MM.1S (cell line): ENCODE measurements around the gene CSDE1.

Experiments
- DNase-seq: peaks from one replicate; pipeline ENCODE4 v3.0.0-alpha.2; 2015
- H2AFZ ChIP-seq: fragments of 300-600 bp; sonication (generic); 2 replicates; pipeline ENCODE4 v1.6.0; 2016; ENCODE audit warnings: antibody characterized with exemption, low read length
- H3F3A ChIP-seq: fragments of 300-600 bp; sonication (generic); 2 replicates; pipeline ENCODE4 v1.6.1; 2016; ENCODE audit warnings: mild to moderate bottlenecking, antibody characterized with exemption, low read length, moderate library complexity, mixed read lengths; ENCODE audit not compliant: insufficient read depth
- H3K27ac ChIP-seq: fragments of 300-600 bp; sonication (generic); 2 replicates; pipeline ENCODE4 v1.5.1; 2016; ENCODE audit warnings: mild to moderate bottlenecking, low read length
- H3K27me3 ChIP-seq: fragments of 300-600 bp; sonication (generic); replicated peaks from 2 replicates; pipeline ENCODE4 v1.6.0; 2016; ENCODE audit warnings: low read length; ENCODE audit not compliant: insufficient read depth
- H3K36me3 ChIP-seq: fragments of 300-600 bp; sonication (generic); replicated peaks from 2 replicates; pipeline ENCODE4 v1.6.1; 2016; ENCODE audit warnings: mild to moderate bottlenecking, low read length, mixed read lengths; ENCODE audit not compliant: insufficient read depth
- H3K4me1 ChIP-seq: fragments of 300-600 bp; sonication (generic); 2 replicates; pipeline ENCODE4 v1.6.1; 2016; ENCODE audit warnings: low read length, mixed read lengths
- H3K4me2 ChIP-seq: fragments of 300-600 bp; sonication (generic); 2 replicates; pipeline ENCODE4 v1.6.0; 2016; ENCODE audit warnings: low read depth, low read length
- H3K4me3 ChIP-seq: fragments of 300-600 bp; sonication (generic); 2 replicates; pipeline ENCODE4 v1.5.1; 2016; ENCODE audit warnings: low read length, mixed read lengths
- H3K79me2 ChIP-seq: fragments of 300-600 bp; sonication (generic); 2 replicates; pipeline ENCODE4 v1.6.1; 2016; ENCODE audit warnings: mixed run types, low read length, mixed read lengths
- H3K9ac ChIP-seq: fragments of 300-600 bp; sonication (generic); 2 replicates; pipeline ENCODE4 v1.6.1; 2016; ENCODE audit warnings: low read length, mixed read lengths
- H3K9me2 ChIP-seq: fragments of 300-600 bp; sonication (generic); replicated peaks from 2 replicates; pipeline ENCODE4 v1.6.1; 2016; ENCODE audit warnings: mild to moderate bottlenecking, low read length, mixed read lengths; ENCODE audit not compliant: insufficient read depth
- H3K9me3 ChIP-seq: fragments of 300-600 bp; sonication (generic); replicated peaks from 2 replicates; pipeline ENCODE4 v1.6.1; 2016; ENCODE audit warnings: mild to moderate bottlenecking, low read length, mixed read lengths; ENCODE audit not compliant: insufficient read depth
- H4K20me1 ChIP-seq: fragments of 300-600 bp; sonication (generic); 2 replicates; pipeline ENCODE4 v1.6.1; 2016; ENCODE audit warnings: mild to moderate bottlenecking, low read length, moderate library complexity, mixed read lengths; ENCODE audit not compliant: insufficient read depth
- CTCF ChIP-seq: fragments of 300-600 bp; sonication (generic); IDR thresholded peaks from 2 replicates; pipeline ENCODE4 v1.5.1; 2016; ENCODE audit warnings: antibody characterized with exemption, low read length, mixed read lengths
- EZH2 ChIP-seq: fragments of 300-600 bp; sonication (generic); optimal IDR thresholded peaks from 2 replicates; pipeline ENCODE3; 2017; ENCODE audit warnings: low read depth, mild to moderate bottlenecking, antibody characterized with exemption, low read length, mixed read lengths
- EZH2phosphoT487 ChIP-seq: fragments of 300-600 bp; sonication (generic); IDR thresholded peaks from 2 replicates; pipeline ENCODE4 v1.6.1; 2018; ENCODE audit warnings: antibody characterized with exemption, low read length

The CSDE1 gene

GRCh38 chr1:114666954-114667353 is 90.8 kb downstream of the CSDE1 start:
- no peaks in the 10 kb centered on the region for H3K9me2 ChIP-seq
- peaks cover 6% of the 10 kb centered on the region; the same call in 1 of the 2 replicates for H3K4me1 ChIP-seq
- H3K79me2 ChIP-seq, result peaks cover 69% of the 10 kb centered on the region
- H3K9ac ChIP-seq, result no peak overlapping the region
- no peaks in the 10 kb centered on the region for H3K9me3 ChIP-seq
- H3F3A ChIP-seq, result peaks cover 21% of the 10 kb centered on the region
- no peak overlapping the region for H3K4me2 ChIP-seq
- no peak for DNase-seq
- no peak overlapping the region for H3K4me3 ChIP-seq
- H3K36me3 ChIP-seq, result no peaks in the 10 kb centered on the region
- no peaks in the 10 kb centered on the region for H4K20me1 ChIP-seq
- no peak overlapping the region for H3K27ac ChIP-seq
- H2AFZ ChIP-seq, result no peak overlapping the region
- H3K27me3 ChIP-seq, result no peaks in the 10 kb centered on the region
- TF ChIP-seq EZH2 (no peak), EZH2phosphoT487 (no peak), CTCF (no peak)
